Gastroesophageal sphincter (tissue), 3 donors: ENCODE measurements around the gene GBA2.

Experiments used
- EP300 ChIP-seq: sonication (generic); formaldehyde crosslinking; IDR thresholded peaks from one replicate; pipeline ENCODE4 v1.6.1; 2017; ENCODE audit warnings: antibody characterized with exemption, mild to moderate bottlenecking
- POLR2A ChIP-seq, 2 donors: fragments of 450-650 bp; IDR thresholded peaks; one replicate each; pipeline ENCODE4 v1.6.1; 2017; ENCODE audit warnings: antibody characterized with exemption in 2 of 2, mild to moderate bottlenecking in 2 of 2, moderate library complexity in 1 of 2
- POLR2AphosphoS5 ChIP-seq: sonication (generic); formaldehyde crosslinking; IDR thresholded peaks from one replicate; pipeline ENCODE4 v1.6.1; 2017; ENCODE audit warnings: antibody characterized with exemption
- TF ChIP-seq, protein P1 (sequence below), 4 experiments: fragments of 200-600 bp in 2 of 4; fragments of 450-650 bp in 2 of 4; sonication (generic) in 1 of 4; IDR thresholded peaks; one replicate each; pipeline ENCODE4 v1.5.1; 2017 to 2019; ENCODE audit warnings: antibody characterized with exemption in 4 of 4, mild to moderate bottlenecking in 2 of 4, moderate library complexity in 2 of 4

DNA sequence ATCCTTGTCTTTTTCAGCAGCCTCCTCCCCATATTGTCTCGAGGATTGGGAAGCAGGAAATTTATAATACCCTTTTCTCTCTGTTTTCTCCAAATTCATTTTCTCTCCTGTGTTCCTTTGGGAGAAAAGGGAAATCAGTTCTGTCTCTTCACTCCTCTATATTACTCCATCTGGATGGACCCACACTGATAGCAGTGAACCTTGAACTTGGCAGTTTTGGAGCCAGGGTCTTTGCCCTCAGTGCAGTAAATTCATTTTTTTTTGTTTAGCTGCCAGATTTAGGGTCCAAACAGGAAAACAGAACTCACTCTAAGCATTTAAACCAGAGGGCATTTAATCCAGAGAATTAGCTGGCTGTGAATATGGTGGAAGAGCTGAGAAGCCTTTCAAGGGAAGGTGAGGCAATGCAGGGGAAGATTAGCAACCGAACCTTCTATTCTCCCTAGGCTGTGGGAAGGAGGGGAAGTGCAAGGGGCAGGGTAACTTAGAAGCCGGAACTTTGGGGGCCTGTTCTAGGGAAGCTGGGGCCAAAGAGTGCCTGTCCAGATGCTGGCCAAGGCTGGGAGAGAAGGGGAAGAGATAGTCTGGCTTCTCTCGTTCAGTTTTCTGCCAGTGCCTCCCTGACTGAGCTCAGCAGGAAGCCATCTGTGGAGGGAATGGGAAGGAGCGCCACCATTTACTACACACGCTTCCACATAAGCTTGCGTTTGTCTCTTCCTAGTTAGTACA lies 26.0 kb upstream of the GBA2 start:
- TF ChIP-seq POLR2A (IDR thresholded peaks at IDR 0.05) (no peak), POLR2AphosphoS5 (no peak), EP300 (no peak)
- TF ChIP-seq, protein P1, sequence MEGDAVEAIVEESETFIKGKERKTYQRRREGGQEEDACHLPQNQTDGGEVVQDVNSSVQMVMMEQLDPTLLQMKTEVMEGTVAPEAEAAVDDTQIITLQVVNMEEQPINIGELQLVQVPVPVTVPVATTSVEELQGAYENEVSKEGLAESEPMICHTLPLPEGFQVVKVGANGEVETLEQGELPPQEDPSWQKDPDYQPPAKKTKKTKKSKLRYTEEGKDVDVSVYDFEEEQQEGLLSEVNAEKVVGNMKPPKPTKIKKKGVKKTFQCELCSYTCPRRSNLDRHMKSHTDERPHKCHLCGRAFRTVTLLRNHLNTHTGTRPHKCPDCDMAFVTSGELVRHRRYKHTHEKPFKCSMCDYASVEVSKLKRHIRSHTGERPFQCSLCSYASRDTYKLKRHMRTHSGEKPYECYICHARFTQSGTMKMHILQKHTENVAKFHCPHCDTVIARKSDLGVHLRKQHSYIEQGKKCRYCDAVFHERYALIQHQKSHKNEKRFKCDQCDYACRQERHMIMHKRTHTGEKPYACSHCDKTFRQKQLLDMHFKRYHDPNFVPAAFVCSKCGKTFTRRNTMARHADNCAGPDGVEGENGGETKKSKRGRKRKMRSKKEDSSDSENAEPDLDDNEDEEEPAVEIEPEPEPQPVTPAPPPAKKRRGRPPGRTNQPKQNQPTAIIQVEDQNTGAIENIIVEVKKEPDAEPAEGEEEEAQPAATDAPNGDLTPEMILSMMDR (IDR thresholded peaks at IDR 0.05), result no peak
